ENCODE results near the gene SMYD4. TPM values are rescaled to one million over a fixed set of nuclear protein-coding genes. Genes with fewer than 3 reads are reported as not detected.
"Not testable (repeated sequence)": the region's sequence is repeated elsewhere in the genome, so short reads cannot be mapped to it uniquely, and the experiment has no call there.

Gene SMYD4
- total and polyA plus RNA-seq, 4 donors = 11.8 to 20.1 (median 12.8) TPM

DNA sequence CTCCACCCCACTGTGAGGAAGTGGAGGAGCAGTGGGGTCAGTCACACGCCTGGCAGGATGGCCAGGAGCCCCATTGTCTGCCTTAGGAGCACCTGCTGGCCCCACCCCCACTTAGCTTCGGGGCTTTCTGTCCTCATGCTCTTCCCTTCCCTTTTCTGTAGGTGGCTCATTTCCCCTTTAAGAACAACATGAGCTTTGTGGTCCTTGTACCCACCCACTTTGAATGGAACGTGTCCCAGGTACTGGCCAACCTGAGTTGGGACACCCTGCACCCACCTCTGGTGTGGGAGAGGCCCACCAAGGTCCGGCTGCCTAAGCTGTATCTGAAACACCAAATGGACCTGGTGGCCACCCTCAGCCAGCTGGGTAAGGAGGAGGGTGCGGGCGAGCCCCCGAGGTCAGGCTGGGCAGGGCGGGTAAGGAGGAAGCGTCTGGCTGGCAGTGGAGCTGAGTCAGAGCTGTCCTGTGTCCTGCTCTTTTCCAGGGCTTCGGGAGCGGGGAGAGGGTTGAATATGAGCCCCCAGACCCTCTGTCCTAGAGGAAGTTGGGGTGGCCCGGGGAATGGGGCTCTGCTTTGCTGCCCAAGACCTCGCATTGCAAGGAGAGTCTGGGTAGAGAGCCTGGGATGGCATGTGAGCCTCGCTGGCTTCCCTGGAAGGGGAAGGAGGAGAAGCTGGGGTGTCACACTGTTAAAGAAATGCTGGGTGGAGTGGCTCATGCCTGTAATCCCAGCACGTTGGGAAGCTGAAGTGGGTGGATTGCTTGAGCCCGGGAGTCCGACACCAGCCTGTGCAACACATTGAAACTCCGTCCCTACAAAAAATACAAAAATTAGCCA is 77.1 kb downstream of the SMYD4 start:
- no peak for DNase-seq (ENCODE audit: low read depth in 4 of 6, low spot score in 6 of 6)
- no peaks in the 10 kb centered on the region for H3K9me3 ChIP-seq (ENCODE audit: control insufficient read depth, insufficient read depth, low read length)
- H3K27me3 ChIP-seq (ENCODE audit: control insufficient read depth, insufficient read depth, low read length) = no peaks in the 10 kb centered on the region
- no peak overlapping the region for H3K4me3 ChIP-seq (ENCODE audit: low read depth, low read length)
- H3K4me1 ChIP-seq (ENCODE audit: control insufficient read depth, insufficient read depth, low read length) = peaks cover 21% of the 10 kb centered on the region
- 59% methylated on average over 12 of the region's 18 CpGs for WGBS (ENCODE audit: insufficient coverage)
- no peak overlapping the region for H3K27ac ChIP-seq (ENCODE audit: low read depth, low read length)
- peaks cover 4% of the 10 kb centered on the region for H3K36me3 ChIP-seq (ENCODE audit: control insufficient read depth, insufficient read depth, low read length)

DNA sequence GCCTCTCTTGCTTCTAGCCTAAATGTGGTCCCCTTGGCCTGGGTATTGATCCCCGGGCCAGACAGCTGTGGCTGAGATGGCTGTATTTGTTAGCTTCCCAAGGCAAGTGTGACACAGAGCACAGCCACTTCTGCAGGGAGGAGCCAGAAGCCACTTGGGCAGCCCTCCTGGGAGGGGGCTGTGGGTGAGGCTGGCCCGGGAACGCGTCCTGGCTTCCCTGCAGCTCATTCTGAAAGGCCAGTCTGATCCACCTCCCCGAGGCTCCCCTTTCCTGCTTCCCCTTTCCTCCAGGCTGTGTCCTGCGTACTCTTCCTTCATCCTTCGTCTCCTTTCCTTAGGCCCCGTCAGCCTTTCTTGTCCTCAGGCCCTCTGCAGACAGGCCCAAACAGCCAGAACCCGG is 79.1 kb downstream of the SMYD4 start:
- Histone ChIP-seq H3K27ac (ENCODE audit: low read depth, low read length) (no peak overlapping the region), H3K27me3 (ENCODE audit: control insufficient read depth, insufficient read depth, low read length) (no peaks in the 10 kb centered on the region), H3K4me1 (ENCODE audit: control insufficient read depth, insufficient read depth, low read length) (peaks cover 16% of the 10 kb centered on the region), H3K9me3 (ENCODE audit: control insufficient read depth, insufficient read depth, low read length) (no peaks in the 10 kb centered on the region), H3K36me3 (ENCODE audit: control insufficient read depth, insufficient read depth, low read length) (peaks cover 4% of the 10 kb centered on the region), H3K4me3 (ENCODE audit: low read depth, low read length) (no peak overlapping the region)
- no peak for DNase-seq (ENCODE audit: low read depth in 4 of 6, low spot score in 6 of 6)
- 72% methylated on average over 9 of the region's 9 CpGs for WGBS (ENCODE audit: insufficient coverage)

DNA sequence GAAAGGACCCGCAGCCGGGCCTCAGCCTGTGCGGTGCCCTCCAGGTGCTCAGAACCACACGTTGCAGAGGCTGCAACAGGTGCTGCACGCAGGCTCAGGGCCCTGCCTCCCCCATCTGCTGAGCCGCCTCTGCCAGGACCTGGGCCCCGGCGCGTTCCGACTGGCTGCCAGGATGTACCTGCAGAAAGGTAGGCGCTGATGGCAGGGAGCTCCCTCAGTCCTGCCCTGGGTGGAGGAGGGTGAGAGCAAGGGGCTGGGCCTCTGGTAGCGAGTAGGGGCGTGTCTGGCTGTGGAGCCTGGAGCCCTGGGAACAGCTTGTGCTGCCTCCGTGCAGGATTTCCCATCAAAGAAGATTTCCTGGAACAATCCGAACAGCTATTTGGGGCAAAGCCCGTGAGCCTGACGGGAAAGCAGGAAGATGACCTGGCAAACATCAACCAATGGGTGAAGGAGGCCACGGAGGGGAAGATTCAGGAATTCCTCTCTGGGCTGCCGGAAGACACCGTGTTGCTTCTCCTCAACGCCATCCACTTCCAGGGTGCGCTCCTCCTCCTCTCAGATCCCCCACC is 82.6 kb downstream of the SMYD4 start:
- 89% methylated on average over 22 of the region's 22 CpGs for WGBS (ENCODE audit: insufficient coverage)
- Histone ChIP-seq H3K9me3 (ENCODE audit: control insufficient read depth, insufficient read depth, low read length) (no peaks in the 10 kb centered on the region), H3K4me1 (ENCODE audit: control insufficient read depth, insufficient read depth, low read length) (no peaks in the 10 kb centered on the region), H3K27ac (ENCODE audit: low read depth, low read length) (no peak overlapping the region), H3K36me3 (ENCODE audit: control insufficient read depth, insufficient read depth, low read length) (peaks cover 4% of the 10 kb centered on the region), H3K27me3 (ENCODE audit: control insufficient read depth, insufficient read depth, low read length) (no peaks in the 10 kb centered on the region), H3K4me3 (ENCODE audit: low read depth, low read length) (no peak overlapping the region)
- DNase-seq (ENCODE audit: low read depth in 4 of 6, low spot score in 6 of 6) = no peak

DNA sequence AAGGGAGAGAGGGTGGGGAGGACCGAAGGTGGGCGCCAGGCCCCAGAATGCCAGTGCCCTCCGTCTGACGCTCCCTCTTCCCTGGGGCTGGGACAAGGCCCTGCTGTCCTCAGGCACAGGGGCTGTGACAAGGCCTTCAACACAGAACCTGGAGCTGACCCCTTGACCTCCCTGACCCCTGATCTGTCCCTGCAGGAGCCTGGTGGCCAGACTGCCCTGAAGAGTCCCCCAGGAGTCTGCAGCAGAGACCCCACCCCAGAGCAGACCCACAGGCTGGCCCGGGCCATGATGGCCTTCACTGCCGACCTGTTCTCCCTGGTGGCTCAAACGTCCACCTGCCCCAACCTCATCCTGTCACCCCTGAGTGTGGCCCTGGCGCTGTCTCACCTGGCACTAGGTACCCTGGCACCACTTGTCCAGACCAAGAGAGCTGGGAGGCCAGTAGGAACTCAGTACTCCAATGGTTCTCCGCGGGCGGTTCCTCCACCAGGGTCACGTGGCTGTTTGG is 84.1 kb downstream of the SMYD4 start:
- 92% methylated on average over 12 of the region's 12 CpGs for WGBS (ENCODE audit: insufficient coverage)

DNA sequence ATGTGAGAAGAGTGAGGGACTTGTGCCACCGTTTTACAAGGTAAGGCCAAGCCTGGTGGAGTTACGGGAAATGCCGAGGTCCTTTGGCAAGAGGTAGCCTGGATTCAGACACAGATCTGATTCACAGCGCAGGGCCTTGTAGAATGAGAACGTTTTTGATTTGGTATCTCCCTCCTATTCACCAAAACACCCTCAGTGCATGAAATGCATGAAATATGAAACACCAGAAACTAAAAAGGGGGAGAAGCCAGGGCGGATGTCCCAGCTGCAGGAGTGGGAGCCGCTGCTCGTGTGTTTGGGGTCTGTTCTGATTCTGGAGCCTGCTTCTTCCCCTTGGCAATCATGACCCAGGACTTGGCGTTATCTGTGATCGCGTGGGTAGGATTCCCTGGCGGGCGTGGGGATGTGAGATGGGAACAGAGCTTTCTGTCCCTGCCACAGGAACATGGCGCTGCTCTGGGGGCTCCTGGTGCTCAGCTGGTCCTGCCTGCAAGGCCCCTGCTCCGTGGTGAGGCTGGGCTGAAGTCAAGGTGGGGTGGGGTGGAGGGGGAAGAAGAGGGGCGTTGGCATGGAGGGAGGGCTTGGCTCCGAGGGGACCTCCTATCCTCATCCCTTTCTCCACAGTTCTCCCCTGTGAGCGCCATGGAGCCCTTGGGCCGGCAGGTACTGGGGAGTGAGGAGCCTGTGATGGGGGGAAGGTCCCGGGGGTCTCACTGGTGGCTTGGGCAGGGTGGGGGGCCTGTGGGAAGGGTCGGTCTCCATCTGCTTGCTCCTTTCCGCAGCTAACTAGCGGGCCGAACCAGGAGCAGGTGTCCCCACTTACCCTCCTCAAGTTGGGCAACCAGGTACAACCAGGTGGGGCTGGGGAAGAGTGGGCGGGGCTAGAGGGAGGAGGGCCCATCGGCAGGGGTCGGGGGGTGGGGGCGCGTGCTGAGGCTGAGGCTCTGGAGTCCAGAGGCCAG is 84.9 kb downstream of the SMYD4 start:
- Histone ChIP-seq H3K27ac (ENCODE audit: low read depth, low read length) (no peak overlapping the region), H3K9me3 (ENCODE audit: control insufficient read depth, insufficient read depth, low read length) (no peaks in the 10 kb centered on the region), H3K27me3 (ENCODE audit: control insufficient read depth, insufficient read depth, low read length) (no peaks in the 10 kb centered on the region), H3K4me1 (ENCODE audit: control insufficient read depth, insufficient read depth, low read length) (no peaks in the 10 kb centered on the region), H3K4me3 (ENCODE audit: low read depth, low read length) (no peak overlapping the region), H3K36me3 (ENCODE audit: control insufficient read depth, insufficient read depth, low read length) (peaks cover 4% of the 10 kb centered on the region)
- DNase-seq (ENCODE audit: low read depth in 4 of 6, low spot score in 6 of 6) = no peak
- WGBS (ENCODE audit: insufficient coverage) = 87% methylated on average over 13 of the region's 29 CpGs

More for the DNA sequence above, 84.1 kb downstream of the SMYD4 start:
- DNase-seq (ENCODE audit: low read depth in 4 of 6, low spot score in 6 of 6) = no peak
- H3K27ac ChIP-seq (ENCODE audit: low read depth, low read length) = no peak overlapping the region
- H3K4me3 ChIP-seq (ENCODE audit: low read depth, low read length) = no peak overlapping the region
- no peaks in the 10 kb centered on the region for H3K9me3 ChIP-seq (ENCODE audit: control insufficient read depth, insufficient read depth, low read length)
- H3K36me3 ChIP-seq (ENCODE audit: control insufficient read depth, insufficient read depth, low read length) = peaks cover 4% of the 10 kb centered on the region
- H3K27me3 ChIP-seq (ENCODE audit: control insufficient read depth, insufficient read depth, low read length) = no peaks in the 10 kb centered on the region
- no peaks in the 10 kb centered on the region for H3K4me1 ChIP-seq (ENCODE audit: control insufficient read depth, insufficient read depth, low read length)

DNA sequence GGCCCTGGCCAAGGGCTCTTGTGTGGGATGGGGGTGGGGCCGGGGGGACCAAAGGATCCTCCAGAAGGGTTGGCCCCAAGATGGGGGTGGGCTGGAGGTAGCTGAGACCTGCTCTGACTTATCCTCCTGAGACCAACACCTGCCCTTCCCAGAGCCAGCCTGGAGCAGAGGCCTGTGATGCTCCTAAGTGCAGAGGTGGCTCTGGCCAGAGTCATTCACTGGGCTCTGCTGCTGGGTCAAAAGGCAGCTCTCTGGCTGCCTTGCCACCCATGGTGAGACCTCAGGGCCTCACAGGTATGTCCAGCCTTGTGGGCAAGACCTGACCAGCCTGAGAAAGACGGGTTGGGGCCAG is 86.6 kb downstream of the SMYD4 start:
- Histone ChIP-seq H3K27ac (ENCODE audit: low read depth, low read length) (no peak overlapping the region), H3K4me1 (ENCODE audit: control insufficient read depth, insufficient read depth, low read length) (no peaks in the 10 kb centered on the region), H3K27me3 (ENCODE audit: control insufficient read depth, insufficient read depth, low read length) (no peaks in the 10 kb centered on the region), H3K4me3 (ENCODE audit: low read depth, low read length) (no peak overlapping the region), H3K9me3 (ENCODE audit: control insufficient read depth, insufficient read depth, low read length) (no peaks in the 10 kb centered on the region), H3K36me3 (ENCODE audit: control insufficient read depth, insufficient read depth, low read length) (peaks cover 2% of the 10 kb centered on the region)
- no CpG with 5 or more reads among the region's 2 CpGs for WGBS (ENCODE audit: insufficient coverage)
- no peak for DNase-seq (ENCODE audit: low read depth in 4 of 6, low spot score in 6 of 6)

DNA sequence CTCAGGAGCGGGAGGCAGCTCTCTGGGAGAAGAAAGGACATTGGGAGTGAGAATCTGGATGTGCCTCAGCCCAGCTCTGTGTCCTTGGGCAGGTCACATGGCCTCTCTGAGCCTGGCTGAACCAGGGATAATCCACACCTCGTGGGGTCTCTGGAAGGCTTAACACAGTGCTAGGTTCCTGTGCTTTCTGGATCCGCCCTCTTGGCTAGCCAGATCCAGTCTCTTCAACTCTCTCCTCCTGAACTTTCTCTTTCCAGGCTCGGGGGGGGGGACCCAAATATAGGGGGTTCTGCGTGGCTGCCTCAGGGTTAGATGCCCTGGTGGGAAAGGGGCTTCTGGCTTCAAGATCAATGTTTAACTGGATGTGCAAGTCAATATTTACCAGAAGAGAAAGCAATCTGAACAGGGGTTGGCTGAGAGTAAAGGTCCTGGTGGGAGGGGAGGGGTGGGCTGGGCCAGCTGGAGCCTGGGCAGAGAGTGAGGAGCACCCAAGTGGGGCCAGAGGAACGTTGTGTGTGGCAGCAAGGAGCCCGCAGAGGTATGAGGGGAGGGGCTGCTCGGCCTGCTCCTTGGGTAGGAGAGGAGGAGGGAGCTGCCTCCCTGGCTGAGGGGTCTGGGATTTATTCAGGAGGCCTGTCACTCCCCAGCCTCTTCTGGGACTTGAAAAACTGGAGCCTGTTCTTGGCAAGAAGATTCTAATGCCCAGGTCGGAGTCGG is 87.2 kb downstream of the SMYD4 start, which contains the start of gene SERPINF2:
Gene SERPINF2 (plus strand): TSS at position 501 of the 717 bp plus-strand sequence. CDS start 2,125 bp downstream, outside the sequence.
- 82% methylated on average over 6 of the region's 10 CpGs for WGBS (ENCODE audit: insufficient coverage)
- Histone ChIP-seq H3K36me3 (ENCODE audit: control insufficient read depth, insufficient read depth, low read length) (peaks cover 8% of the 10 kb centered on the region), H3K9me3 (ENCODE audit: control insufficient read depth, insufficient read depth, low read length) (no peaks in the 10 kb centered on the region), H3K4me3 (ENCODE audit: low read depth, low read length) (no peak within 1 kb of the TSS), H3K27me3 (ENCODE audit: control insufficient read depth, insufficient read depth, low read length) (no peaks in the 10 kb centered on the region), H3K27ac (ENCODE audit: low read depth, low read length) (no peak within 1 kb of the TSS), H3K4me1 (ENCODE audit: control insufficient read depth, insufficient read depth, low read length) (no peaks in the 10 kb centered on the region)
- no peak for DNase-seq (ENCODE audit: low read depth in 4 of 6, low spot score in 6 of 6)

DNA sequence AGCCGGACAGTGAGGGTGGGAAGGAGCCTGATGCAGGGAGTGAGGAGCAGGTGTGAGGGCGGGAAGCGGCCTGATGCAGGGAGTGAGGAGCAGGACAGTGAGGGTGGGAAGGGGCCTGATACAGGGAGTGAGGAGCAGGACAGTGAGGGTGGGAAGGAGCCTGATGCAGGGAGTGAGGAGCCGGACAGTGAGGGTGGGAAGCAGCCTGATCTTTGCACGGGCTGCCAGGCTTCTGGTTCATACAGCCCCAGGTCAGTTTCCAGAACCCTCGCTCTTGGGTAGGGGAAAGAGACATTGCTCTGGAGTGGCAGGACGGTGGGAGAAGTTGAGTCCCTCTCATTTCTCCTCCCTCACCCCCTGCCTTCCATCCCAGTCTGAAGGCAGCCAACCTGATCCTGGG is 87.8 kb downstream of the SMYD4 start:
- H3K36me3 ChIP-seq (ENCODE audit: control insufficient read depth, insufficient read depth, low read length) = peaks cover 14% of the 10 kb centered on the region
- WGBS (ENCODE audit: insufficient coverage) = 91% methylated on average over 3 of the region's 7 CpGs
- H3K4me1 ChIP-seq (ENCODE audit: control insufficient read depth, insufficient read depth, low read length); H3K27ac ChIP-seq (ENCODE audit: low read depth, low read length); H3K4me3 ChIP-seq (ENCODE audit: low read depth, low read length); H3K9me3 ChIP-seq (ENCODE audit: control insufficient read depth, insufficient read depth, low read length); DNase-seq (ENCODE audit: low read depth in 4 of 6, low spot score in 6 of 6); H3K27me3 ChIP-seq (ENCODE audit: control insufficient read depth, insufficient read depth, low read length): not testable (repeated sequence)

Data from spinal cord (tissue), 10 donors.